Measurements from ENCODE around the gene SAPCD2.

Gene SAPCD2

DNA sequence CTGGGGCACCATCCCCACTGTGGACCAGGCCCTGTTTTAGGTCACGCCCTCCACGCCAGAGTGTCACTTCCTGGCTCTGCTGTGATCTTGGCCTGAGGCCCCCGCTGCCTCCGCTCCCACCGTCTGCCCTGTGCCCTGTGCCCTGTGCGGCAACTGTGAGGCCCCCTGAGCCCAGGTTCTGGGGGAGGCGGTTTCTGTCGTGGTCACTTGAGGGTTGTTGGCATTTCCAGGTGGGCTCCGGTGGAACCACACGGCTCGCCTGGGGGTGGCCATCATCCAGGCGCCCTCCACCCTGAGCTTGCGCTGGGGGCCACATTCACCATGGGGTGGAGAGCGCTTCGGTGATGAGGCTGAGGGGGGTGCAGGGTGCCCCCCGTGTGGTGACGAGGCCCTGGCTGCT is 37.6 kb upstream of the SAPCD2 start:
- DNase-seq (ENCODE audit: low read depth, low spot score), result no peak

DNA sequence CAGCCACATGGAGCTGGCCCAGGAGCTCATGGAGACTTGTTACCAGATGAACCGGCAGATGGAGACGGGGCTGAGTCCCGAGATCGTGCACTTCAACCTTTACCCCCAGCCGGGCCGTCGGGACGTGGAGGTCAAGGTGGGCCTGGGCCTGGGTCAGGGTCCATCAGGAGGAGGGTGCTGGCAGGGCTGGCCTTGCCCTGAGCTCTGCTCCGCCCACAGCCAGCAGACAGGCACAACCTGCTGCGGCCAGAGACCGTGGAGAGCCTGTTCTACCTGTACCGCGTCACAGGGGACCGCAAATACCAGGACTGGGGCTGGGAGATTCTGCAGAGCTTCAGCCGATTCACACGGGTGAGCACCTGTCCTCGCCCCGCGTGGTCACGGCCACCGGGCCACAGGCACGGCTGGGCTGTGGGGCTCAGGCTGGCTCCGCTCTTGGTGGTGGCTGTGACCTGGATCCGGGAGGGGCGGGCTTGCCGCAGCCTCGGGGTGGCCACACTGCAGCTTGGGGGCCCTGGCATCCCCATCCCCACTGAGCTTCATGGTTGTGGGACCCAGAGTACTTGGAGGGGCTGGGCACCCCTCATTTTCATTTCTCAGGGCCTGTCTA is 37.1 kb upstream of the SAPCD2 start:
- no peak for DNase-seq (ENCODE audit: low read depth, low spot score)

DNA sequence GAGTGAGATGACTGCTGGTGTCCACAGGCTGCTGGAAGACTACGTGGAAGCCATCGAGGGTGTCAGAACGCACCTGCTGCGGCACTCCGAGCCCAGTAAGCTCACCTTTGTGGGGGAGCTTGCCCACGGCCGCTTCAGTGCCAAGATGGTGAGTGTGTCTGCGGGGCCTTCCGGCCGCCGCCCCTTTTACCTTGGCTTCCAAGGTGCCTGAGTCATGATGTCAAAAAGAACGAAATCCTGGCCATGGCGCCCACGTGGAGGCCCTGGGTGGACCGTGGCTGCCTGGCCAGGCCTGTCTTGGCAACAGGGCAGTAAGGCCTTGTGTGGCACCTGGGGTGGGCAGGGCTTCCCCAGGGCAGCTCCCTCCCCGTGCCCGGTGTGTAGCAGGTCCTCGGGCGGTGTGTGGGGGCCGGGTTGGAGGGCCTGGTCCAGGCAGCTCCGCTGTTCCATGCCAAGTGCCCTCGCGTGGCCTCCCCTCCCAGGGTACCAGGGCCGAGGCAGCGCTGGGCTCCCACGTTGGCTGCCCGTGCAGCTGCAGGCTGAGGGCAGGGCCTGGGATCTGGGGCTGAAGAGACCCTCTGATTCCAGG is 36.4 kb upstream of the SAPCD2 start:
- no peak for DNase-seq (ENCODE audit: low read depth, low spot score)

DNA sequence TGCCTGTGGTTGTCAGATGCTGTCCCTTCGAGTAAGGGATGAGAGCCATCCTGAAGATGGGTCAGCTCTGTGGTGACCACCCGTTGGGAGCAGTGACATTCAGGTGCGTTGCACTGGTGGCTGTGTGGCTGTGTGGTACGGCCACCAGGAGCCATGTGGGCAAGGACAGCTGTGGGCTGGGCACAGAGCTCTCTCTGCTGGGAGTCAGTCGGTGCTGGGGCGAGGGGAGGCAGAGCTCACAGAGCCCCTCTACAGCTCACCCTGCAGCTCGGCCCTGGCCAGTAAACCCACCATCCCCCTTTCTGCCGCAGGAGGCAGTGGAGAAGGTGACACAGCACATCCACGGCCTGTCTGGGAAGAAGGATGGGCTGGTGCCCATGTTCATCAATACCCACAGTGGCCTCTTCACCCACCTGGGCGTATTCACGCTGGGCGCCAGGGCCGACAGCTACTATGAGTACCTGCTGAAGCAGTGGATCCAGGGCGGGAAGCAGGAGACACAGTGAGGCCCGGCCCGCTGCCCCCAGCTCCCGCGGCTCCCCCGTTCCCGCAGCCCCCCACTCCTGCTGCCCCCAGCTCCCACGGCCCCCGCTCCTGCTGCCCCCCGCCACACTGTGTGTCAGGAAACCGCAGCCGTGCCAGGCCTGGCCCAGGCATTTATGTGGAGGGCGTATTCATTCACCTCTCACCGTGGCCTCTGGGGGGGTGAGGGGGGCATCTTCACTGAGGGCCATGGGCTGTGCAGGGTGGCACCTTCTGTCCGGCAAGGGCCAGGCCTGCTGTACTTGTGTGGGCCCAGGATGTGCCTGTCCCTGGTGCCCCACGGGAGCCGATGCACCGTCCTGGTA is 35.7 kb upstream of the SAPCD2 start:
- no peak for DNase-seq (ENCODE audit: low read depth, low spot score)

DNA sequence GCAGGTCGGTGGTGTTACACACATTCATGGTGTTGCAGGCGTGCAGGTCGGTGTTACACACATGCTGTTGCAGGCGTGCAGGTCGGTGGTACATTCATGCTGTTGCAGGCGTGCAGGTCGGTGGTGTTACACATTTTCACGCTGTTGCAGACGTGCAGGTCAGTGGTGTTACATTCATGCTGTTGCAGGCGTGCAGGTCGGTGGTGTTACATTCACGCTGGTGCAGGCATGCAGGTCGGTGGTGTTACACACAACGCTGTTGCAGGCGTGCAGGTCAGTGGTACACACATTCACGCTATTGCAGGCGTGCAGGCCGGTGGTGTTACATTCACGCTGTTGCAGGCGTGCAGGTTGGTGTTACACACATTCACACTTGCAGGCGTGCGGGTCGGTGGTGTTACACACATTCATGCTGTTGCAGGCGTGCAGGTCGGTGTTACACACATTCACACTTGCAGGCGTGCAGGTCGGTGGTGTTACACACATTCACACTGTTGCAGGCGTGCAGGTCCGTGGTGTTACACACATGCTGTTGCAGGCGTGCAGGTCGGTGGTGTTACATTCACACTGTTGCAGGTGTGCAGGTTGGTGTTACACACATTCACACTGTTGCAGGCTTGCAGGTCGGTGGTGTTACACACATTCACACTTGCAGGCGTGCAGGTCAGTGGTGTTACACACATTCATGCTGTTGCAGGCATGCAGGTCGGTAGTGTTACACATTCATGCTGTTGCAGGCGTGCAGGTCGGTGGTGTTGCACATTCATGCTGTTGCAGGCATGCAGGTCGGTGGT is 33.0 kb upstream of the SAPCD2 start:
- DNase-seq (ENCODE audit: low read depth, low spot score), result no peak

DNA sequence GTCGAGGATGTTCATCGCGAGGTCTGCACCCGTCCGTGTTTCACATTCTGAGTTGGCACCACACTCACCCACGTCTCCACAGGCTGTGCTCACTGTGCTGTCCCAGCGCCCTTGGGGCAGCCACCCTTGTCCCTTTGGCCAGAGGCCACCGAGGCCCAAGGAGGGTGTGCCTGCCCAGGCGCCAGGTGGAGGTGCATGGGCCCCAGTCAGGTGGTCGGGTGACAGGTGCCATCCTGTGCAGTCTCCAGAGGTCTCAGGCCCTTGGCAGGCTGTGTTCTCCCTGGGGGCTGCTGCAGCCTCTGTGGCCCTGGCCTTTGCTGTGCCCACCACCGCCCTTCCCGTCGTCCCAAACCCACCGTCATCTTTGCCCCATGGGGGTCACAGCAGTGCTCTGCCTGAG is 28.9 kb upstream of the SAPCD2 start:
- no peak for DNase-seq (ENCODE audit: low read depth, low spot score)

DNA sequence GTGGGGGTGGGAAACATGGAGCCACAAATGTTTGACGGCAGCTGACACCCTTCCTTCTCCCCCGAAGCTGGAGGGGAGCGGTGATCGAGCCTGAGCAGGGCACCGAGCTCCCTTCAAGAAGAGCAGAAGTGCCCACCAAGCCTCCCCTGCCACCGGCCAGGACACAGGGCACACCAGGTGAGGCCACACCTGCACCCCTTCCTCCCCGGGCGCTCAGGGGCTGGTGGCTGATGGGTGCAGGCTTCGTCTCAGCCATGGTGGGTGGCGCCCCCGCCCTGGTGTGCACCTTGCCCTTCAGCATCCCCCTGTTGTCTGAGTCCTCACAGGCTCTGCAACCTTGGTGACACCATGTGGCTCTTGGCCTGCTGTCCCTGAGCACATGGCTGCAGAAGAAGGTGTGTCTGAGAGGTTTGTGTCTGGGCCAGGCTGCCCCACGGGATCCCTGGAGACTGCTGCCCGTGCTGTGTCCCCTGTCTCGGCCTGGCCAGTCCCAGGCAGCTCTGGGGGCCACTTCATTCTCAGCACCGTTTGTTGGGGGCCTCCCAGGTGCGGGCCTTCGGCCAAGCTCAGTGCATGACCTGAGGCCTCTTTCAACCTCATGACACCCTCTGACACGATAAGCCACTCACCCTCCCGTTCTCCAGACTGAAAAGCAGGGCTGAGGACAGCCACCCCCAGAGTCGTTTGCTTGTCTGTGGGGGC is 27.6 kb upstream of the SAPCD2 start:
- no peak for DNase-seq (ENCODE audit: low read depth, low spot score)

DNA sequence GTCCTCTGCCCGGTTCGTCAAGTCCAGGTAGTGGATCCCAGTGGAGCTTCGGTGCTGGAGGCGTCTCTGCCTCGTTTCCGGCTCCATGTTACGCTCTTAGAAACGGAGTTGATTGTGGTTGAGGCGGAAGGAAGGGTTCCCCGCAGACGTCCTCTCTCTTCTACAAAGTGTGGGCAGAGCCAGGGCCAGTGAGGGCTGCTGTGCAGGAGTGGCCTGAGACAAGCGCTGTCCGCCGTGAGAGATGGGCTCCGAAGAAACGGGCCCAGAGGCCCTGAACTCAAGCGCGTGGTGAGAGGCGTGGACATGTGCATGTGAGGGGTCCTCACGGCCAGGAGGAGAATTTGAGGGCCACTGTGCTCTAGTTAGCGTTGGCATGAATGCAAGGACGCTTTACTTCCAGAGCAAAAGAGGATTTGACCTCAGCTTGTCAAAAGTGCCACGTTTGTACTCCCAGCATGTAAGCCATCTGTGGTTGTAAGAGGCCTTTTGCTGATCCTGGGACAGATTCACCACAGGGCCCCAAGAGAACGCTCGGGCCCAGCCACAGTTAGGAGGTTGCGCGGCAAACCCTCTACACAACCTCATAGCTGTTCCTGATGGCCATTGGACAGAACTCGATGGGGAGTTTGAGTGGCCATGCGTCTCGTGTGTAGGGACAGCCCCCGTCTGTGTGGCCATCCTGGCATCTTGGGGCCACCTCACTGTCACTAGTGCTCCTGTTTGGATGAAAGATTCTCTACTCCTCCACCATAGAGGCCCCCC is 26.6 kb upstream of the SAPCD2 start:
- DNase-seq (ENCODE audit: low read depth, low spot score), result no peak

DNA sequence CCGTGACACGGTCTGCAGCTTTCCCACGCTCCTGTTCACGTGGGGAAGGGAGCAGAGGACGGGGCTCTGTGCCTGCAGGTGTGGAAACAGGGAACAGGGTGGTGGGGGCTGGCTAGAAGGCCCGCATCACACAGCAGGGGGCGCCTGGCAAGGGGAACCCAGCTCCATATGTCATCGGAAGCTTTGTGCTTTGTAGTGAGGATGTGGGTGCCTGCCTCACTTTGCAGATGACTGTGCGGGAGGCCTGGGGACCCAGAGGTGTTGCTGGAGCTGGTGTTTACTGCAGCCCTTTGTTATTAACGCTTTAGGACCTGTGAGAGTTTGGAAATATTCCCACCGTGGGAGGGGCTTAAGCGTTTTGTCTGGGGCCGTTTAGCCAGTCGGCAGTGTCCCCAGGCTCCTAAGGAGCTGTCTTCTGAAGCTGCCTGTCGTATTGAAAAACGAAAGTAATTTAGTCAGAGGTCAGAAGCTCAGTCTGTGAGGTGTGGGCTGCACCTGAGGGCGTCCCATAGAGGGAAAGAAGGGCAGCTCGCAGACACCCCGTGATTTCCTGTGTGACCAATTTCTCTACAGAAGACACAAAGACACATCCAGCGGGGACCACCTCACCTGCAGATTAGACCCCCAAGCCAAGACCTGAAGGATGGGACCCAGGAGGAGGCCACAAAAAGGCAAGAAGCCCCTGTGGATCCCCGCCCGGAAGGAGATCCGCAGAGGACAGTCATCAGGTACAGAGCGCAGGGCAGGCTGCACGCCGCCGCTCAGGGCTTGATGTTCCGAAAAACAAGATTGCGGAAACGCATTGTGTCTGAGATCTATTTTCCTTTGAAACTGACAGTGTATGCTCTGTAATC is 25.5 kb upstream of the SAPCD2 start:
- DNase-seq (ENCODE audit: low read depth, low spot score), result peak; percentile 78

DNA sequence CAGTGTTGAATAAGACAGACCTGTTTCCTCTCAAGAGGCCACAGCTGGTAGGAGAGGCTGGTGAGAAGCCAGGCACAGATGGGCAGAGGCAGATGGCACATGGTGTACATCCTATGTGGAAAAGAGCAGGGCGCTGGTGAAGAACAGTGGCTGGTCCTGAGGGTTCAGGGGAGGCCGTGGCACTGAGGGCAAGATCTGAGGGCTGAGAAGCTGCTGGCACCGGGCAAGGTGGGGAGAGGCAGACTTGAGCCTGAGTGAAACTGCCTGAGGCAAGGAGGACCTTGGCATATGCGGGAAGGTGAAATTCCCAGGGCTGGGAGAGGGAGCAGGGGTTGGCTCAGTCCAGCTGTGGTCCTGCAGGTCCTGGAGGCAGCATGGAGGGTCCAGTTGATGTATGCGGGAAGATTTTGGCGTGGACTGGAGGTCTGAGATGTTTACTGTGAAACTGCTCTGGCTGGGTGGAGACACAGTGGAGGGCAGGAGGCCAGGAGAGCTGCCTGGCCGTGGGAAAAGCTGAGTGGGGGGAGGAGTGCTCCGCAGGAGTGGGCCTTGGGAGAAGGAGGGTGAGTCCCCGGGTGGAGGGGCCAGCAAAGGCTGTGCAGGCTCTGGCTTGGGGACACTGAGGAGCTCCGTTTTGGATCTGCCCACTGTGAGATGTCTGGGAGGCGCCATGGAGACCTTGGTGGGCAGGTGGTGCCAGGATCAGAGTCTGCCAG is 19.0 kb upstream of the SAPCD2 start:
- no peak for DNase-seq (ENCODE audit: low read depth, low spot score)

DNA sequence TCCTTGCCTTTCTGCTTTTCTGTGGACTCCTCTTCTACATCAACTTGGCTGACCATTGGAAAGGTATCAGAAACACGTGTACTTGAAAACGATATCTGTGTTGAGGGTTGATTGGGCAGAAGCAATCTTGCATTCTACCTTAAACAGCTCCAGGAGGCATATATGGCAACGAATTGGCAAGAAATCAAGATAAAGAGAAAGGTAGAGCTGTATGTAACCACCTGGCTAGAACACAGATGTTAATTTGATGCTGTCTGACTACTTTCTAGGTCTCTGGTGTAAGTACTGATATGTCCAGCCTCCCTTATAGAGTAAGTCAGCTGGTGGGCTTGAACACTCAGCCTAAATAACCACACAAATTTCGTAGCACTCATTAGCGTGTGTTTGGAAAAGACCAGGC is 17.8 kb upstream of the SAPCD2 start:
- DNase-seq (ENCODE audit: low read depth, low spot score), result no peak

DNA sequence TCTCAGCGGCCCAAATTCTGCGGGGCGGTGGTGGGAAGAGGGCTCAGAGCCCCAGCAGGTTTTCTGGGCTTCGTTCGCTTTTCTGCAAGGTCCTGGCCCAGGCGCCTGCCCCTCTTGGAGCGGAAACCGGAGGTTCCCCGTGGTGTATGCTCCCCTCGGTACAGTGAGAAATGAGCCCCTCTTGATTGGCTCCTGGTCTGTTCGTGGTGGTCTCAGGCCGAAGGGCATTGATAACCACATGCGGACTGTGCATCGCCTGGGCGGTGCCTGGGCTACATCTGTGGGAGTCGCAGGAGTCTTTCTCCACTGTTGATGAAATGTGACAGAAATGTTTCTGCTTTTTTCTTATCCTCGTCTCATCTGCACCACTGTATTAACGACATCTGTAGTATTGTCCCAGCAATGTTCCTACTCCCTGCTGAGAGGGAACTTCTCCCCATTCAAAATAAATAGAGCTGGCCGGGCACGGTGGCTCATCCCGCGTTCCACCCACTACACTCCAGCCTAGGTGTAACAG is 17.1 kb upstream of the SAPCD2 start:
- DNase-seq (ENCODE audit: low read depth, low spot score), result no peak

DNA sequence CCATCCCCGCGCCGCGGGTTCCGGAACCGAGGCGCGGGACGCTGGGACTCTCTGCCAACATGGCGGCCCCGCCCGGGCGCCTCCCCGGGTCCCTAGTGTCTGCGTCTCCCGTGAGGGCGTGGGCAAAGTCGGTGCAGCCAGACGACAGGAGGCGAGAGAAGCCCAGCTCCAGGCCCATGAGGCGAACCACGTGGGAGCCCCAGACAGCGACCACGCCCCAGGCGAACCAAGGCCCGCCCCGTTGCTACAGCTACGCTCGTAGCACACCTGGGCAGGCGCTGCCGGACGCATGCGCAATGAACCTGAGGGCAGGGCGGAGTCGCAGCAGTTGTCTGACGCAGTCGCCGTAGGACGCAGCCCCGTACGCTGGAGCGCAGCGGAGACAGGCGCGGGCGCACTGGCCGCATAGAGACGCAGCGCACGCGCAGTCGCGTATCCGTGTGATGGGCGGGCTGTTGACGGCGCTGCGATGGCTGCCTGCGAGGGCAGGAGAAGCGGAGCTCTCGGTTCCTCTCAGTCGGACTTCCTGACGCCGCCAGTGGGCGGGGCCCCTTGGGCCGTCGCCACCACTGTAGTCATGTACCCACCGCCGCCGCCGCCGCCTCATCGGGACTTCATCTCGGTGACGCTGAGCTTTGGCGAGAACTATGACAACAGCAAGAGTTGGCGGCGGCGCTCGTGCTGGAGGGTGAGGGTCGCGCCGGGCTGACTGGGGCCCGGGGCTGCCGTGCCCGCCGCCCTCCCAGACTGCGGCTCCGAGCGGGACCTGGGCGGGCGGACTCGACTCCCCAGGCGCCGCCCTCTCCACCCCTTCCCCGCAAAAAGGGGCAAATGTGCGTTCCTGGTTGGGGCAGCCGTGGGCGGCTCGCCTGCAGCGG is 16.4 kb upstream of the SAPCD2 start, which contains the start of gene MAN1B1:
TSS of gene MAN1B1 (plus strand) at position 455 of the 878 bp plus-strand sequence. CDS start at position 470, 15 bp downstream.
- peak; percentile 96 for DNase-seq (ENCODE audit: low read depth, low spot score)

DNA sequence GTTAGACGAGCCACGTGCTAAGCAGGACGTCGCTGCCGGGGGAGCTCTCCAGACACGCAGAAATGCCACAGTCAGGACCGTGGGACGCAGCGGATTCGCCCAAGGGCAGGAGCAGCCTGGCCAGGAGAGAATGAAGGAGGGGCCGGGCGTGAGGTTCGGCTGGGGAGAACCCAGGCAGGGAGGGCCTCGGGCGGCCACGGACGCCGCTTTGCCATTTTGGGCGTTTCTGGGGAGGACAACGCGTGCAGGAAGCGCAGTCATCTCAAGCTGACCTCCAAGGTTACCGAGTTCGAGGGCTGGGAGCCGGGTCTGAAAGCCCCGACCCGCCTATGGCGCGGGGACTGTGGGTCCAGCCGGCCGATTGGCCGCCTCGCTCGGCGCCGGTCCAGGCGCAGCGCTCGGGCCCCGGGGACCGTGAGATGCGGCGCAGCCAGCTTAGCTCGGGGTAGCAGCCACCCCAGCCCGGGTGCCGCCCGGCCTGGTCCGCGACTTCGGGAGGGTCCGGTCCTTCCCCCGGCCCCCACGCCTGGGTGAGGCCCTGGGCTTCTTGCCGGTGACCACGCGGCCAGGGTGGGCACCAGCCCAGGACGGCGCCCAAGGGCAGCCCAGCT is 15.7 kb upstream of the SAPCD2 start:
- no peak for DNase-seq (ENCODE audit: low read depth, low spot score)

DNA sequence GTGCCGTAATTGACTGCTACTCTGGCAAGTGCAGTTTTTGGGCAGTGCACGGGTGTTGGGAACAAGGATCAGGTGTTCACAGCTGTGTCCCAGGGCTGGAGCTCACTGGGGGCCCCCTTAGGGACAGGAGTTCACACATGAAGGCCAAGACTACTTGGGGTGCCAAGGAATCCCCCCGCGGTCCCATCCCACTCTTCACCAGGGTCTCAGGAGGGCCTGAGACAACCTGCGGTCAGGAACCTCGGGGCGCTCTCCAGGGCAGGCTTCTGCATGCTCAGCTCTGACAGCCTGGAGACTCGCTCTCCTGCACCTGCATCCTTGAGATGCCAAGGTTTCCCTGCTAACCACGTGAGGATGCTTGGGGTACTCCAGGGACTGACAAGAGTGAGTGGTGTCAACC is 14.2 kb upstream of the SAPCD2 start:
- DNase-seq (ENCODE audit: low read depth, low spot score), result no peak

DNA sequence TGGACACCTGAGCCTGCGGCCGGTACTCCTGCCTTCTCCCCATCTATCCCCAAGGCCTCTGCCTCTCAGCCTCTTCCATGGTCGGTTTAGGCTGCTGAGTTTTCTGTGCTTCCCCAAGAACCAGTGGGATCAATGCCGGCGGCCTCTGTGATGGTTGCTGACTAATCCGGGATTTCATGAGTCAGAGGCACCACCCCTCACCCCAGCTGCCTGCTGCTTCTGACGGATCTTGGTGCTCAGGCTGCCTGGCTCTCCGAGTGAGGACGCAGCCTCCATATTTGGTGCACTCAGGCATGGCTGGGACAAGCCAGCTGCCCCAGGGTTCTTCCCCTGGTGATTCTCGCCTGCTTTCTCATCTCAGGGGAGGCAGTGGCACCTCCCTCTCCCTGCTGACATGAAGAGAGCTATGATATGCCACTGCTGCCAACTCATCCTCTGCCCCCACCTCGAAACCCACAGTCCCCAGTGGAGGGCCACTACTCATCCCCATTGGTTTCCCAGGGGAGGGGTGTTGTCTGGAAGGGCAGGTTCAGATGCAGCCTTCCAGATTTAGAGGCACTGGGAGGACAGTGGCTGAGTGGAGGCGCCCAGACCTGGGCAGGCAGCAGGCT is 13.1 kb upstream of the SAPCD2 start:
- DNase-seq (ENCODE audit: low read depth, low spot score), result no peak

DNA sequence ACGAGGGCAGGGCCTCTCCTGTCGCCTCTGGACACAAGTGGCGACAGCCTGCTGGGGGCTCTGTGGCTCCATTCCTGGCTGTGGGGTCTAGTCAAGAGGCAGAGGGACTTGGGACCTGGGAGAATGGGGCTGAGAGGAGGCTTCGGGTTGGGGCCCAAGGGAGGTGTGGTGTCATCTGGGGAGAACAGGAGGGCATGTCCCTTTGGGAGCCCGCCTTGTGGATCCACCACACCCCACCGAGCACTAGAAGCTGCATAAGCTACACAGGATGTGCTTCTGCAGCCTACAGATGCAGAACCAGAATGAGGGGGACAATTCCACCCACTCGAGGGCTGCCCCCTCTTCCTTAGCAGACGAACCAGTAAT is 12.6 kb upstream of the SAPCD2 start:
- DNase-seq (ENCODE audit: low read depth, low spot score), result no peak

Measured in activated CD4-positive, CD25-positive, alpha-beta regulatory T cell treated with anti-CD3 and anti-CD28 coated beads, Interleukin-2, amount 50 U/mL, for 16 hours (primary cell).